AG08395 (cell line): ENCODE results near the gene SMTN.

ENCODE experiments used
- DNase-seq: peaks from one replicate; pipeline ENCODE4 v3.0.0; 2012; ENCODE audit warnings: mixed read lengths, low spot score

The SMTN gene

DNA sequence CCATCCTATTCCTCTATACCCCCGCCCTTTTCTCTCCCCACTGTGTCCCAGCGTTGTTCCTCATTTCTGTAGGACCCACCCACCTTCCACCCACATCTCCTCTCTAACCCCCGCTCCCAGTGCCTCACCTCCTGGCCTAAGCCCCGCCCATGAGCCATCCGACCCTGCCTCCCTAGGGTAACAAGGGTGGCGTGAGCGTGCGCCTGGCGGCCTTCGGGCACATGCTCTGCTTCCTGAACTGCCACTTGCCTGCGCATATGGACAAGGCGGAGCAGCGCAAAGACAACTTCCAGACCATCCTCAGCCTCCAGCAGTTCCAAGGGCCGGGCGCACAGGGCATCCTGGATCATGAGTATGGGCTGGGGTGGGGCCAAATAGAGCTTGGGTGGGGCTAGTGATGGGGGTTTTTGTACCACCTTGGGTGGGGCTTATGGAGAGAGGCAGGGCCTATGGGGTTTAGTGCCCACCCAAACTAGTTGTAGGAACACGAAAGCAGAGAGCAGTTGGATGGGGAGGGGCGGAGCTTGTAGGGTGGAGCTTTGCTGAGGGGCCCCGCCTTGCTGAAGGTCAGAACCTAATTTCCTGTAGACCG lies 46.2 kb downstream of the SMTN start:
- DNase-seq, result no peak

DNA sequence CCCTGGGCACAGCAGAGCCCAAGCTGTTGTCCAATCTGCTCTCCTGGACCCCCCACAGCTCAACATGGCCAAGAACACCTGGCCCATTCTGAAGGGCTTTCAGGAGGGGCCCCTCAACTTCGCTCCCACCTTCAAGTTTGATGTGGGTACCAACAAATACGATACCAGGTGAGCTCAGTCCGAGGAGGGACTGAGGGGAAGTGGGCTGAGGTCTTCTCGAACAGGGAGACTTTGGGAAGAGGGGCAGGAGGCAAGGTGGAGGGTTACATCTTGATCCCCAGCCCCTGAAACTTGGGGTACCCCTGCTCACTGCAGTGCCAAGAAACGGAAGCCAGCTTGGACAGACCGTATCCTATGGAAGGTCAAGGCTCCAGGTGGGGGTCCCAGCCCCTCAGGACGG lies 47.0 kb downstream of the SMTN start:
- DNase-seq, result no peak

DNA sequence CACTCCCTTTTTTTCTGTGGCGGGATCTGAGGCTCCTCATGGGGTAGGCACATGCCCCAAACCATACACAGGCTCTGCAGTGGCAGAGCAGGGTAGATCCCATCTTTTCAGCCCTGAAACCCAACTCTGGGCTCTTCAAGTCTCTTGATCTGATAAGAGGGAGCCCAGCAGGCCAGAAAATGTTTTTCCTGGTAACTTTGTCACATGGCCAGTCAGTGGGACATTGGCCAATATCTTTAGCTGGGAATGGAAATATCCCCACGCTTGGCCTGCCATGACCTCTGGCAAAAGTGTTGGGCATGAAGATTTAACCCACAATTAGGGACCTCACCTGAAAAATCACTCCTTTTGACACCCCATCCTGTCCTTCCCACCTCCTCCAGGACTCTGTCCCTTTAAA lies 49.8 kb downstream of the SMTN start:
- no peak for DNase-seq

DNA sequence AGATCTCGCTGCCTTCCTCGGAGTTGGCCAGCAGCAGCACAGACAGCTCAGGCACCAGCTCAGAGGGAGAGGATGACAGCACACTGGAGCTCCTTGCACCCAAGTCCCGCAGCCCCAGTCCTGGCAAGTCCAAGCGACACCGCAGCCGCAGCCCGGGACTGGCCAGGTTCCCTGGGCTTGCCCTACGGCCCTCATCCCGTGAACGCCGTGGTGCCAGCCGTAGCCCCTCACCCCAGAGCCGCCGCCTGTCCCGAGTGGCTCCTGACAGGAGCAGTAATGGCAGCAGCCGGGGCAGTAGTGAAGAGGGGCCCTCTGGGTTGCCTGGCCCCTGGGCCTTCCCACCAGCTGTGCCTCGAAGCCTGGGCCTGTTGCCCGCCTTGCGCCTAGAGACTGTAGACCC lies 52.8 kb downstream of the SMTN start:
- no peak for DNase-seq

DNA sequence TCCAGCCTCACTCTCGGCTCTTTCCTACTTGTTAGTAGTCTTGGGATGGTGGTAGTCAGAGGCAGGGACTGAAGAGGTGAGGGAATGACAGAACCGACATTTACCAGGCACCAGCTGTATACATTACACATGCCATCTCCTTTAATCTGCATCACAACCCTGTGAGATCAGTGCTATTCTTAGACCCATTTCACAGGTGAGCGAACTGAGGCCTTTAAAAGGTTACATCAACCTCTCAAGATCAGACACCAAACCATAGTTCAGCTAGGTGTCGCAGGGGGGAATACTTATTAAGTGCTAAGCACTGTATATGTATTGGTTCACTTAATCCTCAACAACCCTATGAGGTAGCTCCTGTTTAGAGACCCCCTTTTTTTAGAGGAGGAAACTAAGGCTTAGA lies 53.6 kb downstream of the SMTN start:
- no peak for DNase-seq

DNA sequence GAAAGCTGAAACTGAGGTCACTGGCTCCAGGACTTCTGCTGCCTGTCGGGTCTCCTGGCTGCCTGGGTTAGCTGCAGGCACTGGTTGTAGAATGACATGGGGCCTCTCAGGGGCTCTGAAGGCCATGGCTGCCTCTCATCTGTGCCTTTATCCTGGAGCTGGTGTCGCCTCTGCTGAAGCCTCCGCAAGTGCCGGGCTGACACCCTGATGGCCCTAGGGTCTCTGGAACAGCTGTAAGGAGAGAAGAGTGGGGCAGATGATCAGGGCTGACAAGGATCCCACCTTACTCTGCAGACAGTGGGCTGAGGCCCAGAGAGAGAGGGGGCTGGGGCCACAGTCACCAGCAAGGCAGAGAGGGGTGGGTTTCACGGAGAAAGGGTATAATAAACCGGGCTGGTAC lies 54.6 kb downstream of the SMTN start:
- no peak for DNase-seq

DNA sequence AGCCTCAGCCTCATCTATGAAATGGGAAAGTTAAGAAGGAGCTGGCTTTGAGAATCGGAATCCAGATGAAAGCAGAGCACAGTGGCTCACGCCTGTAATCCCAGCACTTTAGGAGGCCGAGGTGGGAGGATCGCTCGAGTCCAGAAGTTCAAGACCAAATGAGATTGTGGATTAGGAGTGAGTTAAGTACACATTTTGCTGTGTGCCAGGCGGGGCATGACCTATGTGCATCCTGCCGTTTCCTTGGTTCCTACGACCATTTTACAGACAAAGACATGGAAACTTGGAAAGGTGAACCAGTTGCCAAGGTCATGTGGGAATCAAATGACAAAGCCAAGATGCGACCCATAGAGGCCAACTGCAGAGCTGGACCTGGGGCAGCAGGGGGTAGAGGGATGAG lies 55.0 kb downstream of the SMTN start:
- no peak for DNase-seq

DNA sequence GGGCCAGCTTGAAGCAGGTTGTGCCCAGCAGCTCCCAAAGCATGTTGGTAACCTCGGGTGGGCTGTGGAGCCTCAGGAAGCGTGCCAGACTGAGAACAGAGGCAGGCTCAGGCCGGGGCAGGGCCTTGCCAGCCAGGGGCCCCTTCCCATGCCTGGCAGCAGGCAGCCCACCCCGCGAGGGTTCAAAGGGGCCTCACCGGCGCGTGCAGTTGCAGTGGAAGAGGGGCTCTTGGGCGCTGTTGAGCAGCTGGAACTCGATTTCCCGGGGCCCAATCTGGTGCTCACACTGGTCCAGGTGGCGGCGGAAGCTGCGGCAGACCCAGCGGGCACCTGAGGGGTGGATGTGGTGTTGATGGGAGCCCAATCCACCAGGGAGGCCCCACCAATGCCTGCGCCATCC lies 55.6 kb downstream of the SMTN start:
- no peak for DNase-seq

DNA sequence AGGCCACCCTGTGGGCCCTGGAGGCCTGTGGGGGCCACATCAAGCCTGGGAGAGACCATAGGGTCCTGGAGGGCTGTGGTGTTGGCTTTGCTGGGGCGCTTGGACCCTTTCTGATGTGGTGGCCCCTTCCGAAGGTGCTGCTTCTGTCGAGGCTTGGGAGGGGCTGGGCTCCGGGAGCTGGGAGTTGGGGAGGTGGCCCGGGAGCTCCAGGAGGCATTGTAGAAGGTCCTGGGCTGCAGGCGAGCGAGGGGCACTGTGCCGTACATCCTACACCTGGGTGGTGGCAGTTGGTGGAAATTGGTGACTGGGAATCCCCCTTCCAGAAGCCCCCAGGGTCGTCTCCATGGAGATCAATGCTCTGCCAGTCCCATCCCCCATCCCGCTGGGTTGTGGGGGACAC lies 56.6 kb downstream of the SMTN start:
- DNase-seq, result no peak

DNA sequence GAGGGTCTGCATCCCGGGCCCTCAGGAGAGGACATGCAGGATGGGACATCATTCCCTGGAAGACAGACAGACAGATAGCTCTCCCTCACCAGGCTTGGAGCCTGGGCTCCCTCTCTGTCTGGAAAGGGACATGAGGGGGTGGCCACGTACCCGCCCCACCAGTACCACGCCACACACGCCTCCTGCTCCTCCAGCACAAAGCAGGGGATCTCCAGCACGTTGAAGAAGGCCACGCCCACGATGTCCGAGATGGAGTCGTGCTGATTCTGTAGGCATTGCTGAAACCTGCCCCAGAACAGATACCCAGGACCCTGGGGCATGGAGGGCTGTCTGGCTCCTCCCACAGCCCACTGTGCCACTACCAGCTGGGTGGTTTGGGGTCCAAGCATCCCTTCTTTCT lies 57.0 kb downstream of the SMTN start:
- DNase-seq, result no peak

DNA sequence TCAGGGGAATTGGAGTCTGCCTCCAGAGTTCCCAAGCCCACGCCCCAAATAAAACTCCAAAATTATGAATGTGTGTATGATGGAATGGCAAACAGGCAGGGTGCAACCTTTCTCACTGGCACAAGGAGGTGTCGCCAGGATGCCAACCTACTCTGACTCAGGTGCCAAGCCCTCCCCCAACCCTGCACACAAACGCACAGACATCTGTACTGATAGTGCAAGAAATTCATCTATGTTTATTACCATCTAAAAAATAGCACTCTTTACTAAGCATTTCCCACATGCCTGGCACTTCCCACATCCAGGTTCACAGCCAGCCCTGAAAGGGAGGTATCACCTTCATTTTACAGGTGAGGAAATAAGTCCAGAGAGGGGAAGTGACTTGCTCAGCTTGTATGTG lies 57.9 kb downstream of the SMTN start:
- DNase-seq, result no peak

DNA sequence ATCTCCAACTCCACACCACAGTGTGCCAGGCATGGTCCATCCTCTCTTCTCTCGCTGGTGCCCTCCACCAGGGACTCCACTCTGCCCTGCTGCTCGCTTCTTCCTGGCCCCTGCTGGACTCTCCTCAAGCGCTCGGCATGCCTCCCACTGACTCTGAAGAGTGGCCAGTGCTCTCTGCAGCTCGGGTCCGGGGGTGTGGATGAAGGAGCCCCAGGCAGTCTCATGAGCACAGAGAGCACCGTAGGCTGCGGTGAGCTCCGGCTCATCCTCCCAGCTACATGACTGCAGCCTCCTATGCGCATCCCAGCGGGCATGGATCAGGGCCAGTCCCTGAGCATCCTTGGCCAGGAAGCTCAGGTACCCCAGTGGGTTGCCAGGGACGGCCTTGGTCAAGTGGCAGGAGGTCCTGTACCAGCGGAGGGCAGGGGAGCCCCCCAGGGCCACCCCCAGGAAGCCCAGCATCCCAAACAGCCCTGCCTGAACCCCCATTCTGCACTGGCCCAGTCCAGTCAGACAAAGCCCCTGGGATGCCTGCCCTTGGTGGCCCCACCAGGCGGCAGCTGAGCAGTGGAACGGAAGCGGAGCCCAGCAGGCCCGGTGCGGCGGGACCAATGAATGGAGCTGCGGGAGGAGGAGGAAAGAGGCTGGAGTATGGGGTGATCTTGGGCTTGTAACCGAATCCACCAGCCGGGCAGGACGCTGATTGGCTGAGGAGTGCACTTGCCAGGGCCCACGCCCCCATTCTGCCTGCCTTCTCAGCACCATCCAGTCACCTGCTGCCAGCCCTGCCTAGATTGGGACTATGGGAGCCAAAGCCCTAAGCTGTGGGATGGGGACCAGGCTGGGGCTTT lies 59.0 kb downstream of the SMTN start, which contains the start of gene PLA2G3:
Gene PLA2G3, minus strand, starts transcription at position 643 of the 851 bp plus-strand sequence. Its CDS starts 154 bp downstream, at position 489.
- peak; percentile 54 for DNase-seq

DNA sequence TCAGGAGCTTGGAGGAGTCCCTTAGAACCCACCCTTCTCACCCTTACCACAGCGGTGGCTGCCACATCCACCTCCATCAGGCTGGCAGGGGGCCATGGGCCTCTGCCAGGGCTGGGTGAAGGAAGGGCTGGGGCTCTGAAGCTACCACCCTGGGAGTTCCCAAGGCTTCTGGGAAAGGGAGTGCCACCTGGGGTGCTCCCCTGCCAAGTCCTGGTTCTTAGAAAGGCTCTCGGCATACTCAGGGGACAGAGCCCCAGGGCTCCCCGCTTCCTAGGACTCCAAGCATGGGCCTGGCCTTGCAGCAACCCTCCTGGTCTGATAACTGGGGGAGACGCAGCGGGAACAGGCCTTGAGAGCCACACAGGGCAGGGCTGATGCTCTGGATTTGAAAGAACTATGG lies 59.6 kb downstream of the SMTN start:
- no peak for DNase-seq

DNA sequence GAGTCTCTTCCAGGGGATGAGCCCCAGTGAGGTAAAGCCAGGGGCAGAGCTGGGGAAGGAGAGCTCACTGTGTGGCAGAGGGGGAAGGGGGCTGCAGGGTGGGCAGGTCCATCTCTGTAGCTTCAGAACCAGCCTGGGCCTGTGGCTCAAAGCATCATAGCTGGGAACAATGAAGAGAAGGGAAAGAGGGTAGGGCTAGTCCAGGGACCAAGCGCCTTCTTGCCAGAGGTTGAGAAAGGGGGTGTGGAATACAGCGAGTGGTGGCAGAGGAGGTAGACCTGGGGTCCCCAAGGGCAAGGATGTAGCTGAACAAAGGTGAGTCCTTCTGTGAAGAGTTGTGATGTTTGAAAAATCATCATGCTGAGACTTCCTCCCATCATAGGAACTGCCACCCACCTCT lies 60.4 kb downstream of the SMTN start:
- no peak for DNase-seq

DNA sequence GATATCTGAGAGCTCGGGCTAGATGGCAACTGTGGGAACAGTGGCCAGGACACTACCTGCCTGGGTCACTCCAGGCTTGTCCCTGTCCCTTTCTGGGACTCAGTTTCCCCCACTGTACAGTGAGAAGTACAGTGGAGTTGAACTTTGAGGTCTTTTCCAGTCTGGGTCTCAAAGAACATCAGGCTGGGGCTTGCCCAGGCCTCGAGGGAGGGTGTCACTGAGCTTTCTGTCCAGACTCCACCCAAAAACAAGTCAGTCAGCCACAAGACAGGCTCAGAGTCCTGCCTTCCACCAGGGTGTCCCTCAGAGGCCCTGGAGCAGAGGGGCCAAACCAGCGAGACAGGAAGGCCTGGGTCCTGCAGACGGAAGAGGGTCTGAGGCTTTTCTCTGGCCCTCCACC lies 61.2 kb downstream of the SMTN start:
- DNase-seq, result no peak

DNA sequence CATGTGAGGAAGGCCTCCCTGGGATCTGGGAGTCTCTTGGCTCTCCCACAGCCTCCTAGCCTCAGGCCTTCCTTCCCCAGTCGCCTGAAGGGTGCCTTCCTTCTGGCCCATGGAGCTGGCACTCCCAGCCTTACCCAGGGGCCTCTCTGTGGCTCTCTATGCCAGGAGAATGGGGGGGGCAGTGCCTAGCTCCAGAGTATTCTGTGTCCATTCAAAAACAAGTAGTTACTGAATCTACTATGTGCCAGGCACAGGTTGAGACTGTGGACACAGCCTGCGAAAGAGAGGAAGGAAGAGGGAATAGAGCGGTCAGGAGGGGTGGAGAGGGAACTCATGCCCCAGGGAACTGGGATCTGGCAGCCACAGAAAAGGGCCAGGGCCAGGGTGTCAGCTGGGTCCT lies 61.9 kb downstream of the SMTN start:
- no peak for DNase-seq

DNA sequence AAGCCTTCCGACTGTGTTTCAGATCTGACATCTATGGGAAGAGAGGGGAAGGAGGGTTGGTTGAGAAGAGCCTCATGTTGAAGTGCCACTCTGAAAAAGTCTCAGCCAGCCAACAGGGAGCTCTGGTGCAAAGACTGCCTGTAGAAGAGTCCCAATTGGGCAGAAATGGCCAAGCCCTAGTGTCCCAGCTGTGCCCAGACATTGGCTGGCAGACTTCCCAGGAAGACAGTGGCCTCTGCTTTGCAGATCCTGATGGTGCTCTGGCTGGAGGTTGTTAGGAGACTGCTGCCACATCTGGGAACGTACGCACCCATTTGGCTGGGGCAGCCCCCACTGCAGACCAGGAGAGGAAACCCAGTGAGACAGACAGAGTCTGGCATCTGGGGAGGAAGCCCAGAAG lies 62.4 kb downstream of the SMTN start:
- no peak for DNase-seq

DNA sequence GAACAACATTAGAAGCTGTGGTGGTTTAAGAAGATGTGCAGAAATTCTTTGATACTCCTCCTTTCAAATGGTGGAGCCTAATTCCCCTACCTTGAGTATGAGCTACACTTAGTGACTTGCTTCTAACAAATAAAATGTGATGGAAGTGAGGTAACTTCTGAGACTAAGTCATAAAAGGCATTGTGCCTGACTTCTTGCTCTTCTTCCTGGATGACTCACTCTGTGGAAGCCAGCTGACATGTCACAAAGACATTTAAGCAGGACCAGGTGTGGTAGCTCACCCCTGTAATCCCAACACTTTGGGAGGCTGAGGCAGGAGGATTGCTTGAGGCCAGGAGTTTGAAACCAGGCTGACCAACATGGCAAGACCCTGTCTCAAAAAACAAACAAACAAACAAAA lies 63.1 kb downstream of the SMTN start:
- DNase-seq, result no peak

DNA sequence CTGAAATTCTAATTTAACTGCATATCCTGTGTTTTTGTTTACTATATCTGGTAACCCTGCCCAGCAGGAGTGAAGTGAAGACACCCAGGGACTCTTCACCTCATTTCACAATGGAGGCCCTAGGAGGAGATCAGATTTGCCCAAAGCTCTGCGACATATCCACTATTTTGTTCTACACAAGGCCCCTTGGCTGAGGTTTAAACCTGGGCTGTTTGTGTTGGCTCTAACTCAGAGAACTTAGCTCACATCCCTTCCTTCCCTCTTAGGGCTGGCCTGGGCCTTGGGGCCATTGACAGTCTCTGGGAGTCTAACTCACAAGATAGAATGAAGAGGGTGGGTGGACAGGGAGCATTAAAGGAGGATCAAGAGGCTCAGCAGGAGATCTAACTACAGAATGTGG lies 67.4 kb downstream of the SMTN start:
- no peak for DNase-seq

DNA sequence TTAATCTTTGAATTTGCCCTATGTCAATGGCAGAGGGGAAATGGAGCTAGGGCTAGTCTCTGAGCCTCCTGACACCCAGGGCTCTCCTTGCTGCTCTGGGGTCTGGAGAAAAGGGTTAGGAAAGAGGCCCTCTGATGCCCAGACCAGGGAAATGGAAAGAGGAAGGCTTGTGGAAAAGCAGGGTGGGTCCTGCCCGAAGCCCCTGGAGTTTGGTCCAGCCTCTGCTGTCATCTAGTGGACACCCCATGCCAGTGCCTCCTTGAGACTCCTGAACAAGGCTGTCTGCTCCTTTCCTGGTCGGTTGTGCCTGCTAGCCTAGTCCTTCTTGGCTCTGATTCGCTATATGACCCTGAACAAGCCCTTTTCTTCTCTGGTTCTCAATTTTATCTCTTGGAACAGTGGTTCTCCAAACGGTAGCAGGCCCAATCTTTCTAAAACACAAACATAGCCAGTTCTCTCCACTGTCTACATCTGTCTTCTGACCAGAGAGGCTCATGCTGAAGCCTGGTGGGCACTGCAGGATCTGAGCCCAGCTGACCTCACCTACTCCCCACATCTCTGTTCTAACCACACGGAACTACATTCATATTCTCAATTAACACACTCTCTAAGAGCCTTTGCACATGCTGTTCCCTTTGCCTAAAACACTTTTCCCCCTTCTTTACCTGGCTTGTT lies 68.0 kb downstream of the SMTN start:
- peak; percentile 90 for DNase-seq

DNA sequence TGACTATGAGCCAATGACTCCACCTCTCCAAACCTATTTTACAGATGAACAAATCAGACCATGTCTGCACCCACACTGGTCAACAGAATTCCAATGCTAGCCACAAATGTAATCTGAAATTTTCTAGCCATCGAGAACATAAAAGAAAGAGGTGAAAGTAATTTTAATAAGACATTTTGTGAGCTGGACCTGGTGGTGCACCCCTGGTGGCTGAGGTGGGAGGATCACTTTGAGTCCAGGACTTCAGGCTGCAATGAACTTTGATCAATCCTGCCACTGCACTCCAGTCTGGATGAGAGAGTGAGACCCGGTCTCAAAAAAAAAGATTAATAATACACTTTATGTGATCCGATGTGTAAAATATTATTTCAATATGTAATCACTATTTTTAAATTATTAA lies 69.5 kb downstream of the SMTN start:
- no peak for DNase-seq

DNA sequence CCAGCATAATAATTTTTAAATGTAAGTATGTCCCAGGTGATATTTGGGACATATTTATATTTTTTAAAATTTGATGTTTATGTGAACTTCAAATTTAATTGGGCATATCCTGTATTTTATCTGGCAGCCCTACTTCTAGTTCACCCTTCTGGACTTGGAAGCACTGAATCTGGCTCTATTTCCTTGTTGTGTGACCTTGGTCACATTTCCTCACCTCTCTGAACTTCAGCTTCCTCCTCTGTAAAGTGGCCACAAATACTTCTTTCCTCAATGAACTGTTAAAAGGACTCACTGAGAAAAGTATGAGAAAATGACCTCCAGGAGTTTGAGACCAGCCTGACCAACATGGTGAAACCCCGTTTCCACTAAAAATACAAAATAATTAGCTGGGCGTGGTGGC lies 70.8 kb downstream of the SMTN start:
- no peak for DNase-seq

DNA sequence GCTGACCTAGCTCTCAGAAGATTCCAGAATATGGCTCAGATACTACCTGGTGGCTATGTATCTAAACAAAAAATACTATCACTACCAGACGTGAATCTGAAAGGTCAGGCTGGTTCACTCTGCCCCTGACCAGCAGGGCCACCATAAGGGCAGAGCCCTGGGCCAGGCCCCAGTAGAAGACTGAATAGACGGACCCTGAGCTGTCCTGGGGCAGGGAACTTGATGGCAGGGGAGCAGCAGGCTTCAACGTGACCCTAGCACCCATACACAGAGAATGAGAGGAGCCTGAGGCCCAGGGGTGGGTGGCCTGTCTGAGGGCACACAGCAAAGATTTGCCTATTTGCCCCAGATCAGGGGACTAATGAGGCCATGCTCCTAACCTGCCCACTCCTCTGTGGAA lies 72.2 kb downstream of the SMTN start:
- DNase-seq, result no peak
